Activated T-cell treated with anti-CD3 and anti-CD28 coated beads for 24 hours (primary cell): Measurements from ENCODE around the gene CEP72.
"Not testable (repeated sequence)": the region's sequence is repeated elsewhere in the genome, so short reads cannot be mapped to it uniquely, and the experiment has no call there.

Source experiments
- DNase-seq: peaks from one replicate; pipeline ENCODE4 v3.0.0-alpha.2; 2020; ENCODE audit warnings: low read depth

The CEP72 gene

DNA sequence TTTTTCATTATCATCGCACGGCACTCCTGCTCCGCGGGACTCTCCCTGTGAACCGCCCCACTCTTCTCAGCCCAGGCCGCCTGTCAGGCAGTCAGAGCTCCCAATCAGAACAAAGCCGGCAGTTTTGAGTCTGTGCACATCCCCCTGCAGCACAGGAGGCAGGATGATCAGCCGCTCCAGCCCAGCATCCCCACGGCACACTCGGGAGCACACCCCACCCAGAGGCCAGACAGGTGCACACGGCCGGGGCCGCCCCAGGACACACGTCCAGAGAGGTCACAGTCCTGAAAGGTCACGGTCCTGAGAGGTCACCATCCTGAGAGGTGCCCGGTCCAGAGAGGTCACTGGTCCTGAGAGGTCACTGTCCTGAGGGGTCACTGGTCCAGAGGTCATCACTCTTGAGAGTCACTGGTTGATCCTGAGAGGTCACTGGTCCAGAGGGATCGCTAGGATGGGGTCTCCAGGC lies 72.6 kb downstream of the CEP72 start:
- DNase-seq: no peak

DNA sequence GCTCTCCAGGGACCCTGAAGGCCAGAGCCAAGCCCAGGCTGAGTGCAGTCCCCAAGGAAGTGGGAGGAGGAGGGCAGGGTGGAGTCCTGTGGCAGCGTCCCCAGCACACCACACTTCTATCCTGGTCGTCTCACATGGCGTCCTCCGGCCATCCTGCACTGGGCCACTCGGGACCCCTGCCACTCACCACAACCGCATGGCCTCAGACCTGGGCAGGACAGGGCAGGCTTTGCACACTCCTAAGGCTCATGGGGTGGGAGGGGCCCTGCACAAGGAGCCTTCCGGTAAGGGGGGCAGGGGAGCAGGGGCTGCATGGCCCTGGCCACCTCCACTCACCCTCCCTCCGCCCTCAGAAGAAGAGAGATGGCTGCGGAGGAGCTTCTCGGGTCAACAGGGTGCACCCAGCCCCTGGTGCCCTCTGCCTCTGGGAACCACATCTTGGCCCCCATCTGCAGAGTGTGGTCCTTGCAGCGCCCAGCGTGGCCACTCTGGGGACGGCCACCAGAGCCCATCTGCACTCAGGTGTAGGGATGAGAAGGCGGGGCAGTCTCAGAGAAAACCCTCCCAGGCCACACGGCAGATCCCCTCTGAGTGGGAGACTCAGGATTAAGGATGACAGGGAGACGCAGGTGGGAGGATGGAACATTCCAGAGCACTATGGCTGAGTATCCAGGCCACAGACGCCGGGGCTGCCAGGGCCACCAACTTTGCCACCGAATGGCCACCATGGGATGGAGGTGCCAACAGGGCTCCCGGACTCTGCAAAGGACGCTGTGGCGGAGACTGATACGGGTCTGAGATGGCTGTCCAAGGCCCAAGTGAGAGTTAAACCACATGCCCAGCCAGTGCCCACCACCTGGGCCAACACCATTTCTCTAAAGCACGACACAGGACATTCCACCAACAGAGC lies 73.4 kb downstream of the CEP72 start:
- no peak for DNase-seq

DNA sequence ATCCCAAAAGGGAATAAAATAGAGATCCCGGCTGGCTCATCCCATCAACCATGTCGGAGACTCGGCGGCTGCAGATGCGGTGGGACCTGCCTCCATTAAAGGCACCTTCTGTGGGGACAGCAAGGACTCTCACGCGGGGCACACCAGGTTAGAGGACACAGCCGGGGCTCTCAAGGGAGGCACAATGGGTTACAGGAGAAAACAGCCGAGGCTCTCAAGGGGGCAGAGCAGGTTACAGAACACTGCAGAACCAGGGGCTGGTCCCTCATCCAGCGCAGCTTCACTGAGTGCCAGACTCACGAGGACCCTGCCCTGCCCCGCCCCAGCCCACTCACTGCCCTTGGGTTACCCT lies 74.0 kb downstream of the CEP72 start:
- not testable (repeated sequence) for DNase-seq

DNA sequence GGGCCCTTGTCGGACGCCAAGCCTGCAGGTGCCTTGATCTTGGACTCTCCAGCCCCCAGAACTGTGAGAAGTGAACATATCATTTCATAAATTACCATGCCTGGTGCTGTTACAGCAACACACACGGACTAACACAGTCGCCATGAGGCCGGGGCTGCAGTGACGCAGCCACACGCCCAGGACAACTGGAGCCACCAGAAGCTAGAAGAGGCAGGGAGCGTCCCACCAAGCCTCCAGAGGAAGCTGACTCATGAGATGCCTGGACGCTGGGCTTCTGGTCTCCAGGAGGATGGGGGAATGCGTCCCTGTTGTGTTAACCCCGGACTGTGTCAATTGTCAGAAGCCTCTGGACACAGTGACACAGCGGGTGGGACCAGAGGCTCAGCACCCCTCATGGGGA lies 74.8 kb downstream of the CEP72 start:
- DNase-seq: not testable (repeated sequence)

DNA sequence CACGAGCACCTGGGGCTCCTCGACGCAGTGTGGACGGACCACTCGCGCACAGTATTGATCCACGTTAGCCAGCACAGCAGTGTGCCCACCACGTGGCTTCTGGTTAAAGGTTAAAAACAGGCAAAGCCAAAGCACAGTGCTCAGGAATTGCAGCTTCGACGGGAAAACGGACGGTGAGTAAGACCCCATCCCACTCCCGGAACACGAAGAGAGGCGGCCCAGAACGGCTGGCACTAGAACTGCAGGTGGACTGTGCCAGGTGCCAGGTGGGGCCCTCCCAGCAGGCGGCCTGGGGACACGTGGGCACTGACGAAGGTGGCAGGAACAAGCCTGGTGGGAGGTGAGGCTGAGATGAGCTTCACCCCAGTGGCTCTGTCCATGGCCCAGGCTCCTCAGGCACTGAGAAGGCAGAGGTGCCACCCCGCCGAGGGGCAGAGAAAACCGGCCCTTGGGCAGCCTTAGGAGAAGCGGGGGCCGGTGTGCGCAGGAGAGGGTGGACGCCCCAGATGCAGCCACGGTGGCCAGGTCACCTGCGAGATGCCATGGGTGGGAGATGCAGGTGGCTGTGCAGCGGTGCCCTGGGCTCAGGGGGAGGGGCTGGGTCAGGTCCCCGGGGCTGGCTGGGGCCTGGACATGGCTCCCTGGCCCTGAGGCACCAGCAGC lies 76.3 kb downstream of the CEP72 start:
- DNase-seq: not testable (repeated sequence)

DNA sequence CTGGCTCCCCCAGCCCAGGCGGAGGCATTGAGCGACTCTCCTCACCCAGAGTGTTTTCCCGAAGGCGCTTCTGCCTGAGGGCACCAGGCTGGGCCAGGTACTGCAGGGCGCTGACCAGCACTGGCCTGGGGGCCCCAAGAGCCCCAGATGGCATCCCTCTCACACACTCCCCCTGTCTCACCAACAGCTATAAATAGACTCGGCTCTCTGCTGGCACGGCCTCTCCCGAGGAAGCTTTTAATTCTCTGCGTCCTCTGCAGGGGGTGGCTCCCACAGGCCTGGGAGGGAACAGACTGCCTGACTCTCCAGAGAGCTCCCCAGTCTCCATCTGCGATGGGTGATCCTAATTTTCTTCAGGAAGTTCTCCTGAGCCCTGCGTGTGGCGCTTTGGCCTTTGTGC lies 78.2 kb downstream of the CEP72 start:
- DNase-seq: not testable (repeated sequence)

DNA sequence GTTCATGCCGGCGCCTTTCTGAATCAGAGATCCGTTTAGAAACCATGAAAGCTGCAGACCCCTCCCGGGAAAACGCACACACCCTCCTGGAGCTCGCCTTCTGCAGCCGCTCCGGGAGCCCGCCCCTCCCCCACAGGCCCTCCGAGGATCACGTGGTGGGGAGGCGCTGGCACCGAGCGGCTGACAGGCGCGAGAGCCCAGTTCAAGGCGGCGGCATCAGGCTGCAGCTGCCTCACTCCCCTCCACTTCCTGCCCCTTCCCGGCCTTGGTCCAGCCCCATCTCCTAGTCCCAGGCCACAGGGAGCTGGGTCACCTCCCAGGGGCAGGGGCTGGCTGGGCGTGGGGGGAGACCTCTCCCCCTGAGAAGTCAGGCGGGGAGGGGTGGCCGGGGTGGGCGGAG lies 78.9 kb downstream of the CEP72 start:
- DNase-seq: not testable (repeated sequence)

DNA sequence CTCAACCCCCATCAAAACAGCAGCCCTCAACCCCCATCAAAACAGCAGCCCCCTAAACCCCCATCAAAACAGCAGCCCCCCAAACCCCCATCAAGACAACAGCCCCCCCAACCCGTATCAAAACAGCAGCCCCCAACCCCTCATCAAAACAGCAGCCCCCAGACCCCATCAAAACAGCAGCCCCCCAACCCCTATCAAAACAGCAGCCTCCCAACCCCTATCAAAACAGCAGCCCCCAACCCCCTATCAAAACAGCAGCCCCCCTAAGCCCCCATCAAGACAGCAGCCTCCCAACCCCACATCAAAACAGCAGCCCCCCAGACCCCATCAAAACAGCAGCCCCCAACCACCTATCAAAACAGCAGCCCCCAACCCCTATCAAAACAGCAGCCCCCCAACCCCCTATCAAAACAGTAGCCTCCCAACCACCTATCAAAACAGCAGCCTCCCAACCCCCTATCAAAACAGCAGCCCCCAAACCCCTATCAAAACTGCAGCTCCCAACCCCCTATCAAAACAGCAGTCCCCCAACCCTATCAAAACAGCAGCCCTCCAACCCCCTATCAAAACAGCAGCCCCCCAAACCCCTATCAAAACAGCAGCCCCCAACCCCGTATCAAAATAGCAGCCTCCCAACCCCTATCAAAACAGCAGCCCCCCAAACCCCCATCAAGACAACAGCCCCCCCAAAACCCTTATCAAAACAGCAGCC lies 79.8 kb downstream of the CEP72 start:
- DNase-seq: no peak

DNA sequence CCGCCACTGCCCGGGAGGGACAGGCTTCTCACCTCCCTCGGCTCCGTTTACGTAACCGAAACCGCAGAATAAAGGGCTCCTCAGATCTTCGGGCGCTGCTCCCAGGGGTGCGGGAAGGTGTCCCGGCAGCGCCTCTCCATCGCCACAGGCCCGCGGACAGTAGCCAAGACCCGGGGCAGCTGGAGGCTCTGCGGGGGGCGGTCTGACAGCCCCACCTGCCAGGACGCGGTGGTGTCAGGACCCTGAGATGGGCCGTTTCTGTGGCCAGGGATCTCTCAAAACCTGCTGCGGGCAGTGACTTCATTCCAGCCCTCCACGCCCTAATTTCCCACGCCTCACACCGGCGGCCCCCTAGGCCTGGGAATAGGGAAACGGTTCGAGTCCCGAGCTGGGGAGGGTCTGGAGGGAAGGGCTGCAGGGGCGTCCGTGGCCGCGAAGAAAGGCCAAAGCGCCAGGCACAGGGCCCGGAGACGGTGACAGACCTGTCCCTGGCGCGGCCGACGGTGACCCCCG lies 80.4 kb downstream of the CEP72 start:
- DNase-seq: not testable (repeated sequence)

DNA sequence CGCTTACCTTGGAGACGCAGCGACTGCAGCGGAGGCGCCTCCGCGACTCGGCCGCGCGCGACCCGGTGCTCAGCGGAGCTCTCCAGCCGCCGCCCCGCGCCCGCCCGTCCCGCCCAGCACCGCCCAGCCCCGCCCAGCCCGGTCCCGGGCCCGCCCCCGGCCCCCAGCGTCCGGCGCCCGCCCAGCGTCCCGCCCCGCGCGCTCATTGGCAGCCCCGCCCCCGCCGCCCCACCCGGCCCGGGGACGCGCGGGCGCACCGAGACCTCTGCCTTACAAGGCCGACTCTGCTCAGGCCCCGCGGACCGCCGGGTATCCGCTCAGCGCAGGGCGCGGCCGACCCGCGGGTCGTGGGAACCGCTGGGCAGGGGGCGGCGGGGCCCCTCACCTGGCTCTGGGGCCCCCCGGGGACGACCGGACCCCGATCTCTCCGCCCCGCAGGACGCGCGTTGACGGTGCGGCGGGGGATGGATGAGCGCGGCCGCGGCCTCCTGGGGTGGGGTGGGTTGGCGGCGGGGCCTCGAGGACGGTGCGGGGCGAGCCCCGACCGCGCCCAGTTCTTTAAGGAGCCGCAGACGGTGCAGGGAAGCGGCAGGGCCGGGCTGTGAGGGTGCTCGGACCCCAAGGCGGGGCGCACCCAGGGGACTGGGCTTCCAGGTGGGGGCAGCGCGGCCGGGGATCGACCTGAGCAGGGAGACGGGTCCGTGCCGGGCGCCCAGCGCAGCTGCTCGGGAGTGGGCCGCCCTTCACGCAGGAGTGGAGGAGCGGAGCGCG lies 81.3 kb downstream of the CEP72 start, which contains the start of gene TPPP:
Gene TPPP (minus strand): TSS at position 82 of the 771 bp plus-strand sequence. CDS start 15,292 bp downstream, outside the sequence.
- peak; percentile 77 for DNase-seq

DNA sequence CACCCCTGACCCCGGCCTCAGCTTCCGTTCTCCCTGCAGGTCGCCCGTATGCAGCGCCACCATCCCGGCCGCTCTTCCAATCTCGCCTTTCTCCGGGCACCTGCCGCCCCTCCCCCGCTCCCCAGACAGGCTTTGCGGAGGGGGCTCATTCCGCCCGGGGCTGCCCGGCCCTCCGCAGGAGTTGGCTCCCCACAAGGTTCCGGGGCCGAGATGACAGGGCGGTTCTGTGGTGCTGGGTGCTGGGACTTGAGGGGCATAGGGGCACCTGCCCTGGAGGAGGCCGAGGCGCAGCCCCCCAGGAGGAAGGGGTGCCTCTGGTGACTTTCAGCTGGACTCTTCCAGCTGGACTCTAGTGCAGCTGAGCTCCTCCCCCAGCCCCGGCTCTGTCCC lies 81.9 kb downstream of the CEP72 start:
- not testable (repeated sequence) for DNase-seq

DNA sequence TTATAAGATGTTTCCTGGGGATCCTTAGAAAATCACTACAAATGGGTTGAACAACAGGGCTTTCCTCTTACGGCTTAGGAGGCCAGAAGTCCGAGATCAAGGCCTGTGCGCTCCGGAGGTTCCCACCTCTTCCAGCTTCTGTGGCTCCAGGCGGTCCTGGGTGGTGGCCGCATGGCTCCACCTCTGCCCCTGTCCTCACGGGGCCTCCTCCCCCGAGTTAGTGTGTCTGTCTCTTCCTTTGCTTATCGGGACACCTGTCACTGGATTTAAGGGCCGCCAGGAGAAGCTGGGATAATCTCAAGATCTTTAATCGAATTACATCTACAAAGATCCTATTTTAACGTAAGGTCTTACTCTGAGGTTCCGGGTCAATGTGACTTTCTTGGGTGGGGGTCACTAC lies 83.3 kb downstream of the CEP72 start:
- not testable (repeated sequence) for DNase-seq

DNA sequence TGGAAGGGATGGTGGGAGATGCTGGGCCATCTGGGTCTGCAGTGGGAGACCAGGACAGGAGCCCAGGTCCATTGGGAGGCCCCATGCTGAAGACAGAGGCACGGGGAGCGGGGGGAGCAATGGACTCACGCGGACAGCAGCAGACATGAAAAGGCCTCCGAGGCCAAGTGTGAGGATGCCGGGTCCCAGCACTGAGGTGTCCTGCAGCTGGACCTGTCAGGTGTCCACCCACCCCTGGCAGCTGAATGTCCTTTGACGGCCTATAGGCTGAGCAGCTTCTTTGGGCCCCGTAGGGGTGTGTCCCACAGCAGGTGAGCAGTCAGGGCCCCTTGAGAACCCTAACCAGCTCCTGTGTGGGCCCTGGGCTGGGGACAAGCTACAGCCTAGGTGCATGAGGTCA lies 84.1 kb downstream of the CEP72 start:
- DNase-seq: not testable (repeated sequence)

DNA sequence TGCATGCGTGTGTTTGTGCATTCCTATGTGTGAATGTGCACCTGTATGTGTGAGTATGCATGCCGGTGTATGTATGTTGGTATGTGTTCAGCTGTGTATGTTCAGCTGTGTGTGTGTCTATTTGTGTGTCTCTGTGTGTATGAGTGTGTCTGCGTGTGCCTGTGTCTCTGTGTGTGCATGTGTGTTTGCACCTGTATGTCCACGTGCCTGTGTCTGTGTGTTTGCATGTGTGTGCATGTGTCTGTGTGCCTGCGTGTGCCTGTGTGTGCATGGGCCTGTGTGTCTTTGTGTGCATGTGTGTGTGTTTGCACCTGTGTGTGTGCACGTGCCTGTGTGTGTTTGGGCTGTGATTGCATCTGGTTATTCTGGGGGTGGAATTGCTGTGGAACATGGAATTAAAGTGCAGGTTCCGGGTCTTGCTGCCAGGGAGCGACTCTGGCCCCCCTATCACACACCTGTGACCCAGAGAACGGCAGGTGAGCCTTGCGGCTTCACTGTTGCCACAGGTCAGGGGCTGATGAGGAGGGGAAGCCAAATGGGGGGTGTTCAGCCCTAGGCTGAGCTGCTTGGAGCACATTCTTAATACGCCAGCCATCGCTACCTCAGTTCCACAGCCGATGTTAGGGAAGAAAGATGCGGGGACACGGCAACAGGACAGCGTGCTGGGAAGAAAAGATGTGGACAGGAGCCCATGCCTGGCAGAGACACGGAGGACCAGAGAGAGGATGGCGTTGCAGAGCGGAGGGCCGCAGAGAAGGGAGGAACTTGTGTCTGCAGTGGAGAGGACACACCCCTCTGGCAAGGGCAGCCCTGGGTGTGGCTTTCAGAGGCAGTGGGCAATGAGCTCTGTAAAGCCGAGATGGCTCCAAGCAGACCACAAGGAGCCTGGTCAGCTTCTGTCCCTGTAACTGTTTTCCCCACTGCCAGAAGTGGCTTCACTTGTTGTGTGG lies 84.9 kb downstream of the CEP72 start:
- DNase-seq: not testable (repeated sequence)
